GM21423 (cell line): ENCODE data around the gene KRTAP4-11.
"Not testable (repeated sequence)": the region's sequence is repeated elsewhere in the genome, so short reads cannot be mapped to it uniquely, and the experiment has no call there.

ENCODE experiments used
- ATAC-seq: cut with Tn5 transposase; IDR thresholded peaks from one replicate; pipeline ENCODE4 v1.9.1; 2021; ENCODE audit warnings: mild to moderate bottlenecking, moderate library complexity; ENCODE audit not compliant: unreplicated experiment

Gene KRTAP4-11

DNA sequence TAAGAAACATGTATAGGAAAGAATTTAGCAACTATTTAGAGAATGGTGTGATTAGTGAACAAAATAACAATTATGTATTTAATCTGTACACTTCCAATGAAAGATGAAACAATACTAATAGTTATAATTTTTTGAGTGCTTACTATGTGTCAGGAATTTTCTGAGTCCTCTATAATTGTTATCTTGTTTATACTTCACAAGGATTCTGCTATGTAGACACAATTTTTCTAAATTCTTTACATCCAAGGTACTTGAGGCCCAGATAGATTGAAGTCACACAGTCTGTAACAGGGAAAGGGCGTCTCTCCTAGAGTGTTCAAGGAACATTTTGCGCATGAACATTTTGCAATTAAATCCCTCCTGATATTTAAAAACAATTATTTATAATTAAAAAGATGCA is 6.9 kb upstream of the KRTAP4-11 start:
- ATAC-seq = no peak

DNA sequence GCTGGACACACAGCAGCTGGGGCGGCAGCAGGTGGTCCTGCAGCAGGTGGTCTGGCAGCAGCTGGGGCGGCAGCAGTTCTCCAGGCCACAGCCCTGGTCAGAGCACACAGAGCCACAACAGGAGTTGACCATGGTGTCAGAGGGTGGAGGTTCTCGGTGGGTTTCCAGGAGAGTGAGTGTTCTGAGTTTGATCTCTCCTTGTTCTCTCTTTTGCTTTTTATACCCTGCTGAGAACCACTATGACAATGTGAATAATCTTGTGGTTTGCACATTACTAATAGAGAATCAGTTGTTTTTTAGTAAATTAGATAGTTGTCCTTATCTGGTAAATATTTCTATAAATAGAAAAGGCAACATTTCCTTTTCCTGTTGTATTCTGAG is 5.8 kb upstream of the KRTAP4-11 start, which contains the start of gene KRTAP4-12:
Gene KRTAP4-12 (minus strand): TSS at position 192 of the 381 bp plus-strand sequence. CDS start 60 bp downstream, at position 132.
- ATAC-seq = not testable (repeated sequence)

DNA sequence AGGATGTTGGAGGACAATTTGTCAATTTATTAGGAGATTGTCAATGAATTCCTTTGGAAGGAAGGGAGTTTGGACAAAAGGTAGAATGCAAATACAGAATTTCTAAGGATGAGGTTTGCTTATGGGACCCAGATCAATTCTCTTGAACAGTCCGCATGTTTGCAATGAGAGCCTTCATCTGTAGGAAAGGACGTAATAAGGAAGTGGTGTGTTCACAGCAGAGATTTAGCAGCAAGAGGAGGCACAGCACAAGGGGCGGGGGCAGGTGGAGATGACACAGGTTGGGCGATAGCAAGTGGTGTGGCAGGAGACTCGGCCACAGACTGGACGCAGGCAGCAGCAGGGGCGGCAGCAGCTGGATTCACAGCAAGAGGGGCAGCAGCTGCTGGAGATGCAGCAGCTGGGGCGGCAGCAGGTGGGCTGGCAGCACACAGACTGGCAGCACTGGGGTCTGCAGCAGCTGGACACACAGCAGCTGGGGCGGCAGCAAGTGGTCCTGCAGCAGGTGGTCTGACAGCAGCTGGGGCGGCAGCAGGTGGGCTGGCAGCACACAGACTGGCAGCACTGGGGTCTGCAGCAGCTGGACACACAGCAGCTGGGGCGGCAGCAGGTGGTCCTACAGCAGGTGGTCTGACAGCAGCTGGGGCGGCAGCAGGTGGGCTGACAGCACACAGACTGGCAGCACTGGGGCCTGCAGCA is 5.3 kb upstream of the KRTAP4-11 start:
- ATAC-seq = not testable (repeated sequence)

DNA sequence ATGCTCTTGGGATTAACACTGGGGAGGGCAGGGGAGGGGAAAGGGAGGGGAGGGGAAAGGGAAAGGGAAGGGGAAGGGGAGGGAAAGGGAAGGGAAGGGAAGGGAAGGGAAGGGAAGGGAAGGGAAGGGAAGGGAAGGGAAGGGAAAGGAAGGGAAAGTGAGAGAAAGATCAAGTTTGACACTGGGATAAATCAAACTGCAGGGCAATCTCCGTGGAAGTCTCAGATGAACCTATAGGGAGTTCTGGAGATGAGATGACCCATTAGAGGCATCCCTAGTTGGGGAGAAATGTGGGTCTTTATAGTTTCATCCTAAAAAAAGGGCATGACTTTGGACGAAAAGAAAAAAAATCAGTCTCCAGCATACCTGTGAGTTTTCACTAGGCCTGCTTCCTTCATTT is 3.6 kb upstream of the KRTAP4-11 start:
- no peak for ATAC-seq

DNA sequence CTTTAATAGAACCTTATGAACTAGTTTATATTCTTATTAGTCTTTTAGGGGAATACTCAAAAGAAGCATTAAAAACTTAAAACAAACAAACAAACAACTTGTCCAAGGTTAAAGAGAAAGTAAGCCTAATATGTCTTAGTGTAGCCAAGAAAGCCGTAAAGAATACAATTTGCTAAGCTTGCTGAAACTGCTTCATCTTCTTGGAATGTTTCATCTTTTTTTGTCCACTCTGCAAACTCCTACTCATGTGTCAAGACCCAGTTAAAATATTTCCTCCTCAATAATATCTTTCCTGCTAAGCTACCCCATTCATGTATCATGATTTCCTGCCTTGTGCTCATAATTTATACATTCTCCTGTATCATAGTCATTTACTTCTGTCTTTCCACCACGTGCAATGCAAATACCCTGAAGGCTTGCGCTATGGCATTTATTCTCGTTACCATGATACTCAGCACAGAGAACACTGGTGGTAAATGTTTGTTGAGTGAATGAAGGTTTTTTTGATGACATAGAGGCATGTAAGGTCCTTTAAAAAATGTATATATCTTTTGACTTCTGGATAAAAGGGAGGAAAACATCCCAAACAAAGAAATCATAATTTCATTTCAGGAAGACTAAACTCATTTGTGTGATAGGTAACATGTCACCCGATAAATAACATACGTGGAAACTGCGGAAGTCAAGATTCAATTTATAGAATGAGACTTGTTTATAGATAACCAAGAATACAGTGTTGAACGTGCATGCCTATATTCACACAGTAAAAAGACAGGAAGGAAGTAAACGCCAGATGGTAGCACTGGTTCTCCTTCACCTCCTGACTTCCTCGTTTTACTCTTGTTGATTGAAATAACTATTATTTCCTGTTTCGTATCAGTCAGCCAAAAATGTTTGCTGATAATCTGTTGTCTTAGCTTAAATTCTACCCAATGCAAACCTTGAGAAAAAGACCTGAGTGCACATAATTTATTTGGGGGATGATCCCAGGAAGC is 1.8 kb upstream of the KRTAP4-11 start:
- ATAC-seq = not testable (repeated sequence)

DNA sequence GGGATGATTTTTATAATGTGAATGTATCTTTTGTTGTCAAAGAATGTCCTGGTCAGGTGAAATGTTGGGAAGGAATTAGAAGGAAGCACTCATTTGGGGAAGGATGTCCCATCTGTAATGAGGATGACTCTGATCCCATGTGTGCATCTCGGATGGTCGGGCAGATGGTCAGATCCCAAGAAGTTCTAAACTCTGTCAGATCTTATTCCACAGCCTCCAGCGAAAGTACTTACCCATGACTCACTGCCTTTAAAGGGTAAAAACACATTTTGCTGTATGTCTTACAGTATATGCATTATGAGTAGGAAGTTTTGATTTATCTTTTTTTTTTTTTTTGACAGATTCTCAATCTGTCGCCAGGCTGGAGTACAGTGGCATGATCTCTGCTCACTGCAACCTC is 548 bp upstream of the KRTAP4-11 start:
- no peak for ATAC-seq

DNA sequence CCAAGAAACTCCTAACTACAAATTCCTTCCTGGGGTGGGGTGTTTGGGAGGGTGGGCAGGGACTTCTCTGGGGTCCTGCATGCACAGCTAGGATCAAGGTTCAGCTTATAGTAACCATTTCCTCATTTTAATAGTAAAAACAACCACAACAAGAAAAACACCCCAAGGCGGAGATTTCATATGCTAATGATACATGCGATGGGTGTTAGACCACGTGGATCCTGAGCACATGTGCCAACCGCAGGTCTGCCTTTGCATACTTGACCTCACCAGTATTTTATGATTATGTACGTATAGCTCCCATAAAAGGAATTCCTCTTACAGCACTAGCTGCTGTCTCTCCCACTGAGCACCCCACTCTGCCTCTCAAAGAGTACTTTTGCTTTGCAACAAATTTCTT is 1.9 kb downstream of the KRTAP4-11 start:
- no peak for ATAC-seq

DNA sequence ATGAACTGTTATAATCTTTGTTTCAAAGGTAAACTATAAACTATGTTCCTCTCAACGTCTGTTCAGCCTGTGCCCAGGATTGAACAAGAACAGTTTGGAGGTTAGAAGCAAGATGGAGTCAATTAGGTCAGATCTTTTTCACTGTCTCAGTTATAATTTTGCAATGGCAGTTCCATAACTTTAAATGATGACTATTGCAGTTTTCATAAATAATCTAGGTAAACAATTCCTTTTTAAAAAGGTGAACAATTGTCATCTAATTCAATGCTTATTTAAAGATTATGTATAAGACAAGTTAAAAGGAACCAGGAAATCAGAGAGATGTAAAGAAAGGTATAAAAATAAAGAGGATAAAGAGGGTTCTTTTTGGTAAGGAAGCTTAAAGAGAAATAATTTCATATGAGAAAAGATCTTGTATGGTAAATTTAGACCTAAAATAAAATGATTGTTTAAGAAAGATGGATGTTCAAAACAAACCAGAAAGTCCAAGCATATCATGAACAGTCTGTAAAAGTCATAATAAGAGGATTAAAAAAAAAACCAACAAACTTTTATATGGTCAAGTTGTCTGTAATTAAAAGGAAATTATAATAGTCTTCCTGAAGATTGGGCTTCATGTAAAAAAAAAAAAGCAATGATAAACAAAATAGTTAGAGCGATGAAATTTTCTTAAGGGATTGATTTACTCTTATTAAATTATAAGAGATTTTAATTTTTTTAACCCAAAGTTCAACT is 6.9 kb downstream of the KRTAP4-11 start:
- ATAC-seq = no peak

DNA sequence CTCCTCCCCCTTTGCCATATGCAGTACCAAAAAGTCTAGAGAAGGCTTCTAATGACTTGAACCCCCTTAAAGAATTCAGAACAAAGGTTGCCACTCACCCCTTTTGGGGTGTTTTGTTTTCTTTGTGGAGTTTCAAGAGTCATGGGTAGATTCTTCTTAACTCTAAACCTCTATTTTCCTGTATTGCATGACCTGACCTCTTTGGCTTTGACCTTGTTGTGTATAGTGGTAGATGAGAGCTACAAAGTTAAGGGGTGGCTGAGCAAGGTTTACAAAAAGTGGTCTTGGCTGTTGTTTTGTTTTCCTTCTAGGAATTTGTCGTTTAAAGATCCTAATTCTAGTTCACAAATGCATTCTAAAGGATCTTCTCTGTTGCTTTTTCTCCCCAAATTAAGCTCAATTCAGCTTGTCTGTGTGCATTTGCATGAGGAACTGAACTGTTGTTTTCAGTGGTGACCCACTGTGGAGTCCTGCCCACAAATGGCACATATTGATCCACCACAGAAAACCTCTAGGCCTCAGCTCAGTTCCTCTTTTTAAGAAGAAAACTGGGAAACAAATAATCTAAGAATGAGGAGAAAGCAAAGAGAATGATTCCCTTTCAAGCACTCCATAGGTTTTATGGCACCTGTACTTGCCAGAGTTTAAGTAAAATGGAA is 9.3 kb downstream of the KRTAP4-11 start:
- ATAC-seq = not testable (repeated sequence)

DNA sequence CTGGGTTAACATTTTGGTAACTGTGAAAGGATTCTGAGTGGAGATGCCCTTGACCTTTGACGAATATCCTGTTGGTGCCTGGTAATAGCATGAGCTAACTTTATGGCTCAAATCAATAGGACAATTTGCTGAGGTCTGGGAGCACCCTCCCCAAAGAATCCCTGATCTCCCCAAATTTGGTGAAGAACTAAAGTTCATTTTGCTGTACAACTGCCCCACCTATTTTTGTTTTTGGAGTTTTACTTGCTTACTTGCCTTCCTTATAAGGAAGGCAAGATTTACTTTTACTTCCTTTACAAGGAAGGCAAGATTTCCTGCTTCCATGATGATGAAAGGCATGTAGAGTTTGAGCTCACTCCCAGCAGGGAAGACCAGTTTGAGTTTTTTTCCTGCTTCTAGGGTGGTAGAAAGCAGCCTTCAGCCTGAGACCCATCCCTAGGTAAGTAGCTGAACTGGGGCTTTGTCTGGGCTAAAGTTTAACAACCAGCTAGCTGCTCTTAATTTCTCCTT is 10.2 kb downstream of the KRTAP4-11 start:
- ATAC-seq = no peak

DNA sequence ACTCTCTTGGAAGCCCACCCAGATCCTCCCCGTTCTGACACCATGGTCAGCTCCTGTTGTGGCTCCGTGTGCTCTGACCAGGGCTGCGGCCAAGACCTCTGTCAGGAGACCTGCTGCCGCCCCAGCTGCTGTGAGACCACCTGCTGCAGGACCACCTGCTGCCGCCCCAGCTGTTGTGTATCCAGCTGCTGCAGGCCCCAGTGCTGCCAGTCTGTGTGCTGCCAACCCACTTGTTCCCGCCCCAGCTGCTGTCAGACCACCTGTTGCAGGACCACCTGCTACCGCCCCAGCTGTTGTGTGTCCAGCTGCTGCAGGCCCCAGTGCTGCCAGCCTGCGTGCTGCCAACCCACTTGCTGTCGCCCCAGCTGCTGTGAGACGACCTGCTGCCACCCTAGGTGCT is 12.8 kb downstream of the KRTAP4-11 start, which contains the start of gene KRTAP4-9:
Gene KRTAP4-9 (plus strand): TSS at position 43 of the 400 bp plus-strand sequence. CDS start 0 bp downstream, at position 43.
- ATAC-seq = not testable (repeated sequence)

DNA sequence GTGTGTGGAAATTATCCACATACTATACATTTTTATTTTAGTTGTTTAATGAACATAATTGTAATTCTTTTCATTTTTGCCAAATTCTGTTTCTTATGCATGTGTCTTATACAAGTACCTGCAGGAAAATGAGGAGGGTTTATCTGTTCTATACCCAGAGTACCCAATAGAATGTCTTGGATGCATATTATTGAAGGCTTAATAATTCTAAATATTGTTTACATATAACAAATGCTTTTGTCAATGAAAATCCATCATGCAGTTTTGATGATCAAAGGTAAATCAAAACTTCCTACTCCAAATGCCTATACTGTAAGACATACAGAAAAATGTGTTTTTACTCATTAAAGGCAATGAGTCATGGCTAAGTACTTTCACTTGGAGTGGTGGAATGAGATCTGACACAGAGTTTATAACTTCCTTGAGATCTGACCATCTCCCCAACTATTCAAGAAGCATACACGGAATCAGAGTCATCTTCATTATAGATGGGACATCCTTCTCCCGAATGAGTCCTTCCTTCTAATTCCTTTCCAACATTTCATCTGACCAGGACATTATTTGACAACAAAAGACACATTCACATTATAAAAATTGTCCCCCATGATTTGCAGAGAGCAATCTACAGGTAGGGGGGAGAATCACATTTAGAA is 13.7 kb downstream of the KRTAP4-11 start:
- ATAC-seq = not testable (repeated sequence)

DNA sequence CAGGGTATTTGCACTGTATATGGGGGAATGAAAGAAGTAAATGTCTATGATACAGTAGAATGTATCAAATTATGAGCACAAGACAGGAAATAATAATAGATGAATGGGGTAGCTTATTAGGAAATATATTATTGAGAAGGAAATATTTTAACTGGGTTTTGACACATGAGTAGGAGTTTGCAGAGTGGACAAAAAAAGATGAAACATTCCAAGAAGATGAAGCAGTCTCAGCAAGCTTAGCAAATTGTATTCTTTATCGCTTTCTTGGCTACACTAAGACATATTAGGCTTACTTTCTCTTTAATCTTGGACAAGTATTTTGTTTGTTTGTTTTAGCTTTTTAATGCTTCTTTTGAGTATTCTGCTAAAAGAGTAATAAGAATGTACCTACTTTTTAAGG is 14.3 kb downstream of the KRTAP4-11 start:
- no peak for ATAC-seq

DNA sequence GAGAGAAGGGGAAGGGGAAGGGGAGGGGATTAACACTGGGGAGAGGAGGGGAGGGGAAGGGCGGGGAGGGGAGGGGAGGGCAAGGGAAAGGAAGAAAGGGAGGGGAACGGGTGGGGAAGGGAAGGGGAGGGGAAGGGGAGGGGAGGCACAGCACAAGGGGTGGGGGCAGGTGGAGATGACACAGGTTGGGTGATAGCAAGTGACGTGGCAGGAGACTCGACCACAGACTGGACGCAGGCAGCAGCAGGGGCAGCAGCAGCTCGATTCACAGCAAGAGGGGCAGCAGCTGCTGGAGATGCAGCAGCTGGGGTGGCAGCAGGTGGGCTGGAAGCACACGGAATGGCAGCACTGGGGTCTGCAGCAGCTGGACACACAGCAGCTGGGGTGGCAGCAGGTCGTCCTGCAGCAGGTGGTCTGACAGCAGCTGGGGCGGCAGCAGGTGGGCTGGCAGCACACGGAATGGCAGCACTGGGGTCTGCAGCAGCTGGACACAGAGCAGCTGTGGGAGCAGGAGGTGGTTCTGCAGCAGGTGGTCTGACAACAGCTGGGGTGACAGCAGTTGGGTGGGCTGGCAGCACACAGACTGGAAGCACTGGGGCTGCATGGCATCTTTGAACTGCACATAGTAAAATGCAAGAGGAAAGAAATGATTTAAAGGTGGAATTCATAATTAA is 16.4 kb downstream of the KRTAP4-11 start, which contains the start of gene KRTAP4-16:
Gene KRTAP4-16 (minus strand): TSS at position 624 of the 674 bp plus-strand sequence. CDS start 0 bp downstream, at position 624.
- no peak for ATAC-seq

DNA sequence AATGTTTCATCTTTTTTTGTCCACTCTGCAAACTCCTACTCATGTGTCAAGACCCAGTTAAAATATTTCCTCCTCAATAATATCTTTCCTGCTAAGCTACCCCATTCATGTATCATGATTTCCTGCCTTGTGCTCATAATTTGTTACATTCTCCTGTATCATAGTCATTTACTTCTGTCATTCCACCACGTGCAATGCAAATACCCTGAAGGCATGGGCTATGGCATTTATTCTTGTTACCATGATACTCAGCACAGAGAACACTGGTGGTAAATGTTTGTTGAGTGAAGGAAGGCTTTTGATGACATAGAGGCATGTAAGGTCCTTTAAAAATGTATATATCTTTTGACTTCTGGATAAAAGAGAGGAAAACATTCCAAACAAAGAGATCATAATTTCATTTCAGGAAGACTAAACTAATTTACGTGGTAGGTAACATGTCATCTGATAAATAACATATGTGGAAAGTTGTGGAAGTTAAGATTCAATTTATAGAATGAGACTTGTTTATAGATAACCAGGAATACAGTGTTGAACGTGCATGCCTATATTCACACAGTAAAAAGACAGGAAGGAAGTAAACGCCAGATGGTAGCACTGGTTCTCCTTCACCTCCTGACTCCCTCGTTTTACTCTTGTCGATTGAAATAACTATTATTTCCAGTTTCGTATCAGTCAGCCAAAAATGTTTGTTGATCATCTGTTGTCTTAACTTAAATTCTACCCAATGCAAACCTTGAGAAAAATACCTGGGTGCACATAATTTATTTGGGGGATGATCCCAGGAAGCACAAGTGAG is 18.3 kb downstream of the KRTAP4-11 start:
- not testable (repeated sequence) for ATAC-seq

DNA sequence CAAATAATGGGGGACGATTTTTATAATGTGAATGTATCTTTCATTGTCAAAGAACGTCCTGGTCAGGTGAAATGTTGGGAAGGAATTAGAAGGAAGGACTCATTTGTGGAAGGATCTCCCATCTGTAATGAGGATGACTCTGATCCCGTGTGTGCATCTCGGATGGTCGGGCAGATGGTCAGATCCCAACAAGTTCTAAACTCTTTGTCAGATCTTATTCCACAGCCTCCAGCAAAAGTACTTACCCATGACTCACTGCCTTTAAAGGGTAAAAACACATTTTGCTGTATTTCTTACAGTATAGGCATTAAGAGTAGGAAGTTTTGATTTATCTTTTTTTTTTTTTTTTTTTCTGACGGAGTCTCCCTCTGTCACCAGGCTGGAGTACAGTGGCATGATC is 19.7 kb downstream of the KRTAP4-11 start:
- ATAC-seq = no peak

DNA sequence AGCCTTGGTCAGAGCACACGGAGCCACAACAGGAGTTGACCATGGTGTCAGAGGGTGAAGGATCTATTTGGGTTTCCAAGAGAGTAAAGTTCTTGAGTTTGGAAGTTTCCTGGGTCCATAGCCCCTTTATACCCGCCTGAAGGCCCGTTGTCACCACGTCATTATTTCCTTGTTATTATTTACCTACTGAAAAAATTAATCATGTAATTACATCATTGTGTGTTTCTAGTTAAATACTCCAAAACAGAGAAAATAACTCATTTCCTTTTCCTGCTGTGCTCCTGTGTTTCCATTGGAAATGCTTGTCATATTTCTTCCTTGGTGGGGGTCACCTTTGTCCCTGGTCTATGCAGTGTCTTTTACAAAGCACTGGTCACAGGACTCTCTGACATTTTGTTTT is 20.1 kb downstream of the KRTAP4-11 start, which contains the start of gene KRTAP4-8:
Gene KRTAP4-8 (minus strand): TSS at position 101 of the 400 bp plus-strand sequence. CDS start 58 bp downstream, at position 43.
- ATAC-seq = no peak

DNA sequence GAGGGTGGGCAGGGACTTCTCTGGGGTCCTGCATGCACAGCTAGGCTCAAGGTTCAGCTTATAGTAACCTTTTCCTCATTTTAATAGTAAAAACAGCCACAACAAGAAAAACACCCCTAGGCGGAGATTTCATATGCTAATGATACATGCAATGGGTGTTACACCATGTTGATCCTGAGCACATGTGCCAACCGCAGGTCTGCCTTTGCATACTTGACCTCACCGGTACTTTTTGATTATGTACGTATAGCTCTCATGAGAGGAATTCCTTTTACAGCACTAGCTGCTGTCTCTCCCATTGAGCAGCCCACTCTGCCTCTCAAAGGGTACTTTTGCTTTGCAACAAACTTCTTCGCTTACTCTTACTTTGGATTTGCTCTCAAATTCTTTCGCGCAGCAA is 22.1 kb downstream of the KRTAP4-11 start:
- no peak for ATAC-seq
